HCT116 (cell line): ENCODE measurements around the gene ARL6IP1. TPM values are rescaled to one million over a fixed set of nuclear protein-coding genes. Genes with fewer than 3 reads are reported as not detected.

Experiments
- ATAC-seq: fragments of 200-7000 bp; cut with Tn5 transposase; 2 replicates; pipeline ENCODE4 v1.9.1; 2020; ENCODE audit warnings: mild to moderate bottlenecking, moderate library complexity
- BruUV-seq: library from RNA; stranded (reverse); fragments of 400-500 nt; replicated peaks from 2 replicates; lab custom pipeline; 2021; lab: Mats Ljungman, UMichigan
- CTCF ChIA-PET: fragments of 300-600 bp; sonication (Branson Sonifier 250); formaldehyde crosslinking; loops from one replicate; lab custom pipeline; 2021; ENCODE audit warnings: antibody characterized with exemption; lab: Charles Lee
- POLR2A ChIA-PET: fragments of 300-600, 350-600 bp; sonication (Branson Sonifier 250); formaldehyde crosslinking; loops from one replicate; lab custom pipeline; 2021; ENCODE audit warnings: antibody characterized with exemption; lab: Charles Lee
- RAD21 ChIA-PET, 2 experiments: fragments of 300-600 bp; sonication (Branson Sonifier 250); formaldehyde crosslinking; loops; one replicate each; lab custom pipeline; 2023; ENCODE audit warnings: low total read pairs in 2 of 2; ENCODE audit not compliant: uncharacterized antibody in 2 of 2, unreplicated experiment in 2 of 2, low non-redundant PET in 1 of 2; lab: Charles Lee
- DNase-seq: peaks from one replicate; pipeline ENCODE4 v3.0.0-alpha.2; 2010; ENCODE audit warnings: low read depth, low spot score
- H2AFZ ChIP-seq: fragments of 200-600 bp; shearing (Covaris generic), sonication (generic); 2 replicates; pipeline ENCODE4 v1.6.1; 2017; ENCODE audit warnings: low read depth, mixed run types, mixed read lengths, antibody characterized with exemption, low read length; ENCODE audit not compliant: poor library complexity, severe bottlenecking
- H3K27ac ChIP-seq: 2 replicates; pipeline ENCODE4 v1.5.1; 2012; ENCODE audit warnings: low read depth, low read length
- H3K27me3 ChIP-seq: fragments of 200-600 bp; sonication (generic); 2 replicates; pipeline ENCODE4 v1.6.1; 2016; ENCODE audit warnings: mixed run types, low read length, mixed read lengths; ENCODE audit not compliant: insufficient read depth
- H3K36me3 ChIP-seq, 2 experiments: fragments of 200-500 bp in 1 of 2; fragments of 200-600 bp in 1 of 2; sonication (Bioruptor generic) in 1 of 2; sonication (generic) in 1 of 2; 2 replicates each; pipeline versions ENCODE4 v1.5.1 to v1.6.1; 2014 to 2016; ENCODE audit warnings: low read length in 2 of 2, inconsistent platforms in 1 of 2, mixed read lengths in 1 of 2, mixed run types in 1 of 2; ENCODE audit not compliant: insufficient read depth in 2 of 2, control insufficient read depth in 1 of 2
- H3K4me1 ChIP-seq, 2 experiments: fragments of 200-600 bp in 1 of 2; sonication (generic) in 1 of 2; 2 replicates each; pipeline versions ENCODE4 v1.5.1 to v1.6.1; 2012 to 2017; ENCODE audit warnings: low read length in 2 of 2, inconsistent platforms in 1 of 2, mild to moderate bottlenecking in 1 of 2, mixed read lengths in 1 of 2, mixed run types in 1 of 2, moderate library complexity in 1 of 2; ENCODE audit not compliant: insufficient read depth in 2 of 2, control insufficient read depth in 1 of 2
- H3K4me2 ChIP-seq: fragments of 200-600 bp; sonication (generic); 2 replicates; pipeline ENCODE4 v1.6.1; 2017; ENCODE audit warnings: mixed run types, low read length, mixed read lengths
- H3K4me3 ChIP-seq, 2 experiments: fragments of 200-600 bp in 1 of 2; sonication (generic) in 1 of 2; replicated peaks in 1 of 2; 2 replicates each; pipeline ENCODE4 v1.5.1; 2011 to 2016; ENCODE audit warnings: low read length in 2 of 2, control low read depth in 1 of 2, low read depth in 1 of 2, mild to moderate bottlenecking in 1 of 2, mixed read lengths in 1 of 2, mixed run types in 1 of 2
- H3K79me2 ChIP-seq: fragments of 200-600 bp; sonication (generic); 2 replicates; pipeline ENCODE4 v1.6.1; 2017; ENCODE audit warnings: mild to moderate bottlenecking, mixed run types, low read length, moderate library complexity, mixed read lengths; ENCODE audit not compliant: insufficient read depth
- H3K9ac ChIP-seq: fragments of 200-600 bp; sonication (generic); 2 replicates; pipeline ENCODE4 v1.6.1; 2016; ENCODE audit warnings: low read length, mixed read lengths
- H3K9me2 ChIP-seq: fragments of 200-600 bp; sonication (generic), shearing (Covaris generic); 2 replicates; pipeline ENCODE4 v1.6.1; 2017; ENCODE audit warnings: mixed run types, mild to moderate bottlenecking, moderate library complexity; ENCODE audit not compliant: insufficient read depth
- H3K9me3 ChIP-seq, 2 experiments: fragments of 200-500 bp in 1 of 2; fragments of 200-600 bp in 1 of 2; sonication (Bioruptor generic) in 1 of 2; sonication (generic) in 1 of 2; 2 replicates each; pipeline ENCODE4 v1.6.1; 2014 to 2017; ENCODE audit warnings: low read length in 2 of 2, mixed read lengths in 2 of 2, inconsistent platforms in 1 of 2, low read depth in 1 of 2, mild to moderate bottlenecking in 1 of 2, mixed run types in 1 of 2, moderate library complexity in 1 of 2; ENCODE audit not compliant: control insufficient read depth in 1 of 2, insufficient read depth in 1 of 2
- H4K20me1 ChIP-seq: fragments of 200-600 bp; sonication (generic), shearing (Covaris generic); 2 replicates; pipeline ENCODE4 v1.6.1; 2017; ENCODE audit warnings: mixed run types, mild to moderate bottlenecking, moderate library complexity; ENCODE audit not compliant: insufficient read depth
- CEBPB ChIP-seq: IDR thresholded peaks from 2 replicates; pipeline ENCODE4 v1.6.1; 2012; ENCODE audit warnings: low read depth
- EGR1 ChIP-seq: IDR thresholded peaks from 2 replicates; pipeline ENCODE4 v1.6.1; 2012; ENCODE audit warnings: low read depth
- JUND ChIP-seq: IDR thresholded peaks from 2 replicates; pipeline ENCODE4 v1.6.1; 2012
- POLR2A ChIP-seq: IDR thresholded peaks from 2 replicates; pipeline ENCODE4 v1.7.0; 2011; ENCODE audit warnings: borderline replicate concordance; ENCODE audit not compliant: insufficient read depth, insufficient read length; ENCODE audit errors: extremely low read depth
- POLR2AphosphoS5 ChIP-seq: IDR thresholded peaks from 2 replicates; pipeline ENCODE4 v1.6.1; 2011; ENCODE audit warnings: mild to moderate bottlenecking, low read depth, low read length, moderate library complexity
- RAD21 ChIP-seq: IDR thresholded peaks from 2 replicates; pipeline ENCODE4 v1.6.1; 2012; ENCODE audit warnings: low read depth, mild to moderate bottlenecking
- SIN3A ChIP-seq: IDR thresholded peaks from 2 replicates; pipeline ENCODE4 v1.6.1; 2012; ENCODE audit warnings: low read depth
- SP1 ChIP-seq: IDR thresholded peaks from 2 replicates; pipeline ENCODE4 v1.6.1; 2012; ENCODE audit warnings: low read depth
- SRF ChIP-seq: IDR thresholded peaks from 2 replicates; pipeline ENCODE4 v1.6.1; 2012; ENCODE audit warnings: low read depth
- TCF7L2 ChIP-seq: IDR thresholded peaks from 2 replicates; pipeline ENCODE4 v1.7.0; 2011; ENCODE audit warnings: borderline replicate concordance, inconsistent platforms; ENCODE audit not compliant: insufficient read depth, insufficient read length; ENCODE audit errors: extremely low read depth
- ZFX ChIP-seq: fragments of 450-650 bp; IDR thresholded peaks from 2 replicates; pipeline ENCODE4 v1.6.1; 2017
- intact Hi-C: fragments of 100-400 bp; cut with micrococcal nuclease; formaldehyde crosslinking; loops from 2 replicates; pipeline ENCODE4 v1.10.0; 2022
- total RNA-seq: library from RNA; stranded (reverse); gene quantifications from one replicate; pipeline ENCODE4 v1.2.1, GENCODE V29; 2021; ENCODE audit not compliant: unreplicated experiment
- TF ChIP-seq, protein P1 (sequence below): IDR thresholded peaks from 2 replicates; pipeline ENCODE4 v1.6.1; 2012
- TF ChIP-seq, protein P2 (sequence below): IDR thresholded peaks from 2 replicates; pipeline ENCODE4 v1.6.1; 2011; ENCODE audit warnings: mild to moderate bottlenecking, low read length, moderate library complexity; ENCODE audit not compliant: insufficient replicate concordance; ENCODE audit errors: extremely low read depth
- TF ChIP-seq, protein P3 (sequence below): IDR thresholded peaks from 2 replicates; pipeline ENCODE4 v1.6.1; 2012; ENCODE audit warnings: low read depth
- TF ChIP-seq, protein P4 (sequence below): IDR thresholded peaks from 2 replicates; pipeline ENCODE4 v1.6.1; 2012

ARL6IP1 gene
- total RNA-seq, 1 experiment from 2014 or later = 197 TPM

DNA sequence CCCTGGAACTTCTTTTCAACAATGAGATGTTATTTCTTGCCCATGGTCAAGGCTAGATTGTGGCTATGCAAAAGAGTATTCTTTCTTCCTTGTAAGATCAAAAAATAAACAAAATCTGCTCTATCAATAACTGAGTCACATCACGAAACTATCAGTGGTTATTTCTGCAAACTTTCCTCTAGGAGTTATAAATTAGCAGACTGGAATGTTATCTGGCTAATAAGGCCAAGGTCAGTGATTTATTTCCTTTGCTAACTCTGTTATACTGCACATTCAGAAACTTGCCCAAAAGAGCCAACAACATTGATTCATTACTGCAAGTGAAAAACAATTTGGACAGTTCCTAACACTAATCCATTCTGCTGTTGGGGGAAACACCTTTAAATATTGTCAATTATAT, 5.0 kb downstream of the ARL6IP1 start:
- Histone ChIP-seq H3K4me1 (peaks cover 4 to 10% of the 10 kb centered on the region in 2 experiments; a peak in 3 of 4 replicates), H3K9me3 (no peaks in the 10 kb centered on the region), H2AFZ (no peak overlapping the region), H3K36me3 (peaks cover 40 to 73% of the 10 kb centered on the region in 2 experiments), H3K27ac (no peak overlapping the region), H3K9me2 (no peaks in the 10 kb centered on the region; the same call in 1 of the 2 replicates), H3K27me3 (no peaks in the 10 kb centered on the region), H3K79me2 (peaks cover 88% of the 10 kb centered on the region), H3K4me2 (no peak overlapping the region), H3K9ac (no peak overlapping the region), H4K20me1 (peaks cover 27% of the 10 kb centered on the region; the same call in 1 of the 2 replicates), H3K4me3 (no peak overlapping the region)
- no TSS peak for BruUV-seq
- no peak for TF ChIP-seq SP1
- TF ChIP-seq POLR2AphosphoS5 = no peak
- TF ChIP-seq EGR1 = no peak
- TF ChIP-seq, protein P1, sequence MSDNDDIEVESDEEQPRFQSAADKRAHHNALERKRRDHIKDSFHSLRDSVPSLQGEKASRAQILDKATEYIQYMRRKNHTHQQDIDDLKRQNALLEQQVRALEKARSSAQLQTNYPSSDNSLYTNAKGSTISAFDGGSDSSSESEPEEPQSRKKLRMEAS = no peak
- TF ChIP-seq, protein P2, sequence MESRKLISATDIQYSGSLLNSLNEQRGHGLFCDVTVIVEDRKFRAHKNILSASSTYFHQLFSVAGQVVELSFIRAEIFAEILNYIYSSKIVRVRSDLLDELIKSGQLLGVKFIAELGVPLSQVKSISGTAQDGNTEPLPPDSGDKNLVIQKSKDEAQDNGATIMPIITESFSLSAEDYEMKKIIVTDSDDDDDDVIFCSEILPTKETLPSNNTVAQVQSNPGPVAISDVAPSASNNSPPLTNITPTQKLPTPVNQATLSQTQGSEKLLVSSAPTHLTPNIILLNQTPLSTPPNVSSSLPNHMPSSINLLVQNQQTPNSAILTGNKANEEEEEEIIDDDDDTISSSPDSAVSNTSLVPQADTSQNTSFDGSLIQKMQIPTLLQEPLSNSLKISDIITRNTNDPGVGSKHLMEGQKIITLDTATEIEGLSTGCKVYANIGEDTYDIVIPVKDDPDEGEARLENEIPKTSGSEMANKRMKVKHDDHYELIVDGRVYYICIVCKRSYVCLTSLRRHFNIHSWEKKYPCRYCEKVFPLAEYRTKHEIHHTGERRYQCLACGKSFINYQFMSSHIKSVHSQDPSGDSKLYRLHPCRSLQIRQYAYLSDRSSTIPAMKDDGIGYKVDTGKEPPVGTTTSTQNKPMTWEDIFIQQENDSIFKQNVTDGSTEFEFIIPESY = no peak
- TF ChIP-seq JUND = no peak
- TF ChIP-seq SIN3A = no peak
- TF ChIP-seq, protein P3, sequence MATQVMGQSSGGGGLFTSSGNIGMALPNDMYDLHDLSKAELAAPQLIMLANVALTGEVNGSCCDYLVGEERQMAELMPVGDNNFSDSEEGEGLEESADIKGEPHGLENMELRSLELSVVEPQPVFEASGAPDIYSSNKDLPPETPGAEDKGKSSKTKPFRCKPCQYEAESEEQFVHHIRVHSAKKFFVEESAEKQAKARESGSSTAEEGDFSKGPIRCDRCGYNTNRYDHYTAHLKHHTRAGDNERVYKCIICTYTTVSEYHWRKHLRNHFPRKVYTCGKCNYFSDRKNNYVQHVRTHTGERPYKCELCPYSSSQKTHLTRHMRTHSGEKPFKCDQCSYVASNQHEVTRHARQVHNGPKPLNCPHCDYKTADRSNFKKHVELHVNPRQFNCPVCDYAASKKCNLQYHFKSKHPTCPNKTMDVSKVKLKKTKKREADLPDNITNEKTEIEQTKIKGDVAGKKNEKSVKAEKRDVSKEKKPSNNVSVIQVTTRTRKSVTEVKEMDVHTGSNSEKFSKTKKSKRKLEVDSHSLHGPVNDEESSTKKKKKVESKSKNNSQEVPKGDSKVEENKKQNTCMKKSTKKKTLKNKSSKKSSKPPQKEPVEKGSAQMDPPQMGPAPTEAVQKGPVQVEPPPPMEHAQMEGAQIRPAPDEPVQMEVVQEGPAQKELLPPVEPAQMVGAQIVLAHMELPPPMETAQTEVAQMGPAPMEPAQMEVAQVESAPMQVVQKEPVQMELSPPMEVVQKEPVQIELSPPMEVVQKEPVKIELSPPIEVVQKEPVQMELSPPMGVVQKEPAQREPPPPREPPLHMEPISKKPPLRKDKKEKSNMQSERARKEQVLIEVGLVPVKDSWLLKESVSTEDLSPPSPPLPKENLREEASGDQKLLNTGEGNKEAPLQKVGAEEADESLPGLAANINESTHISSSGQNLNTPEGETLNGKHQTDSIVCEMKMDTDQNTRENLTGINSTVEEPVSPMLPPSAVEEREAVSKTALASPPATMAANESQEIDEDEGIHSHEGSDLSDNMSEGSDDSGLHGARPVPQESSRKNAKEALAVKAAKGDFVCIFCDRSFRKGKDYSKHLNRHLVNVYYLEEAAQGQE = no peak
- TF ChIP-seq TCF7L2 = no peak
- no peak for TF ChIP-seq POLR2A
- TF ChIP-seq, protein P4, sequence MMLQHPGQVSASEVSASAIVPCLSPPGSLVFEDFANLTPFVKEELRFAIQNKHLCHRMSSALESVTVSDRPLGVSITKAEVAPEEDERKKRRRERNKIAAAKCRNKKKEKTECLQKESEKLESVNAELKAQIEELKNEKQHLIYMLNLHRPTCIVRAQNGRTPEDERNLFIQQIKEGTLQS = no peak
- TF ChIP-seq SRF = no peak
- no peak for TF ChIP-seq RAD21
- no peak for TF ChIP-seq ZFX
- no peak for TF ChIP-seq CEBPB
- DNase-seq (no peak), ATAC-seq (no peak)
- intact Hi-C loops = no loop called here
- RAD21 ChIA-PET = no interaction called here
- POLR2A ChIA-PET = no interaction called here
- CTCF ChIA-PET = no interaction called here
